ENCODE data around the gene SATB2. TPM values are rescaled to one million over a fixed set of nuclear protein-coding genes. Genes with fewer than 3 reads are reported as not detected.

The SATB2 gene
- polyA plus RNA-seq, 1 donor from 2014 or later = 0.21 TPM

DNA sequence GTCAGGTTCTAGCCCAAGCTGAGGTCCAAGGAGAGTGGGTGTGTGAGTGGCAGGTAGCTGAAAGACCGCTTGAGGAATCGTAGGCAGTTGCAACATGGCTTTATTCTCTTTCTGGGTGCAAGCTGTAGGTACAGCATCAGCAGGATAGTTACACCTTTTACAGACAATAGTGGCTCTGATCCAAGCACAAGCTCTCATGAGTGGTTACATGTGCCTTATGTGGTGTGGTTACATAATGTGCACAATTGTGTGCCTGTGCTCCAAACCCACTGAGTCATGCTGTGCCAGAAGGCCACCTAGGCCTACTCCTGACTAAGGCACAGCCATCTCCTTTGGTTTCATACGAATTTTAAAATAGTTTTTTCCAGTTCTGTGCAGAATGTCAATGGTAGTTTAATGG, 227.6 kb downstream of the SATB2 start:
- H3K27me3 ChIP-seq (ENCODE audit: insufficient read depth, low read depth, low read length) = no peaks in the 10 kb centered on the region
- H2AFZ ChIP-seq (ENCODE audit: low read depth, low read length) = no peak overlapping the region
- no peak overlapping the region for H3K4me2 ChIP-seq (ENCODE audit: low read length)
- H3K4me3 ChIP-seq (ENCODE audit: low read length) = no peak overlapping the region
- H3K9me2 ChIP-seq (ENCODE audit: insufficient read depth, low read length) = no peaks in the 10 kb centered on the region
- no peaks in the 10 kb centered on the region for H3K79me2 ChIP-seq (replicated peaks; ENCODE audit: insufficient read depth, low read length)
- H3K27ac ChIP-seq (ENCODE audit: low read length) = no peak overlapping the region
- TF ChIP-seq POLR2AphosphoS5 (IDR thresholded peaks at IDR 0.05) = no peak
- no peak for TF ChIP-seq EP300 (conservative IDR thresholded peaks at IDR 0.05; ENCODE audit: poor library complexity, severe bottlenecking)
- no peak for TF ChIP-seq EZH2 (IDR thresholded peaks at IDR 0.05; ENCODE audit: borderline replicate concordance, insufficient read depth, low read length, poor library complexity, severe bottlenecking)
- TF ChIP-seq MXI1 (conservative IDR thresholded peaks at IDR 0.05; ENCODE audit: poor library complexity, severe bottlenecking) = no peak
- TF ChIP-seq SMC3 (conservative IDR thresholded peaks at IDR 0.05; ENCODE audit: poor library complexity) = no peak
- TF ChIP-seq, protein P1, sequence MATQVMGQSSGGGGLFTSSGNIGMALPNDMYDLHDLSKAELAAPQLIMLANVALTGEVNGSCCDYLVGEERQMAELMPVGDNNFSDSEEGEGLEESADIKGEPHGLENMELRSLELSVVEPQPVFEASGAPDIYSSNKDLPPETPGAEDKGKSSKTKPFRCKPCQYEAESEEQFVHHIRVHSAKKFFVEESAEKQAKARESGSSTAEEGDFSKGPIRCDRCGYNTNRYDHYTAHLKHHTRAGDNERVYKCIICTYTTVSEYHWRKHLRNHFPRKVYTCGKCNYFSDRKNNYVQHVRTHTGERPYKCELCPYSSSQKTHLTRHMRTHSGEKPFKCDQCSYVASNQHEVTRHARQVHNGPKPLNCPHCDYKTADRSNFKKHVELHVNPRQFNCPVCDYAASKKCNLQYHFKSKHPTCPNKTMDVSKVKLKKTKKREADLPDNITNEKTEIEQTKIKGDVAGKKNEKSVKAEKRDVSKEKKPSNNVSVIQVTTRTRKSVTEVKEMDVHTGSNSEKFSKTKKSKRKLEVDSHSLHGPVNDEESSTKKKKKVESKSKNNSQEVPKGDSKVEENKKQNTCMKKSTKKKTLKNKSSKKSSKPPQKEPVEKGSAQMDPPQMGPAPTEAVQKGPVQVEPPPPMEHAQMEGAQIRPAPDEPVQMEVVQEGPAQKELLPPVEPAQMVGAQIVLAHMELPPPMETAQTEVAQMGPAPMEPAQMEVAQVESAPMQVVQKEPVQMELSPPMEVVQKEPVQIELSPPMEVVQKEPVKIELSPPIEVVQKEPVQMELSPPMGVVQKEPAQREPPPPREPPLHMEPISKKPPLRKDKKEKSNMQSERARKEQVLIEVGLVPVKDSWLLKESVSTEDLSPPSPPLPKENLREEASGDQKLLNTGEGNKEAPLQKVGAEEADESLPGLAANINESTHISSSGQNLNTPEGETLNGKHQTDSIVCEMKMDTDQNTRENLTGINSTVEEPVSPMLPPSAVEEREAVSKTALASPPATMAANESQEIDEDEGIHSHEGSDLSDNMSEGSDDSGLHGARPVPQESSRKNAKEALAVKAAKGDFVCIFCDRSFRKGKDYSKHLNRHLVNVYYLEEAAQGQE (IDR thresholded peaks at IDR 0.05; ENCODE audit: borderline replicate concordance) = no peak
- TF ChIP-seq, protein P2, sequence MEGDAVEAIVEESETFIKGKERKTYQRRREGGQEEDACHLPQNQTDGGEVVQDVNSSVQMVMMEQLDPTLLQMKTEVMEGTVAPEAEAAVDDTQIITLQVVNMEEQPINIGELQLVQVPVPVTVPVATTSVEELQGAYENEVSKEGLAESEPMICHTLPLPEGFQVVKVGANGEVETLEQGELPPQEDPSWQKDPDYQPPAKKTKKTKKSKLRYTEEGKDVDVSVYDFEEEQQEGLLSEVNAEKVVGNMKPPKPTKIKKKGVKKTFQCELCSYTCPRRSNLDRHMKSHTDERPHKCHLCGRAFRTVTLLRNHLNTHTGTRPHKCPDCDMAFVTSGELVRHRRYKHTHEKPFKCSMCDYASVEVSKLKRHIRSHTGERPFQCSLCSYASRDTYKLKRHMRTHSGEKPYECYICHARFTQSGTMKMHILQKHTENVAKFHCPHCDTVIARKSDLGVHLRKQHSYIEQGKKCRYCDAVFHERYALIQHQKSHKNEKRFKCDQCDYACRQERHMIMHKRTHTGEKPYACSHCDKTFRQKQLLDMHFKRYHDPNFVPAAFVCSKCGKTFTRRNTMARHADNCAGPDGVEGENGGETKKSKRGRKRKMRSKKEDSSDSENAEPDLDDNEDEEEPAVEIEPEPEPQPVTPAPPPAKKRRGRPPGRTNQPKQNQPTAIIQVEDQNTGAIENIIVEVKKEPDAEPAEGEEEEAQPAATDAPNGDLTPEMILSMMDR (IDR thresholded peaks at IDR 0.05; ENCODE audit: poor library complexity, severe bottlenecking) = no peak
- no peak for TF ChIP-seq TAF1 (IDR thresholded peaks at IDR 0.05; ENCODE audit: low read depth)
- no peak for TF ChIP-seq RAD21 (conservative IDR thresholded peaks at IDR 0.05)
- H3K36me3 ChIP-seq (ENCODE audit: insufficient read depth, low read length) = no peaks in the 10 kb centered on the region
- H3F3A ChIP-seq (ENCODE audit: insufficient read depth, low read length, poor library complexity, severe bottlenecking) = no peaks in the 10 kb centered on the region
- no peaks in the 10 kb centered on the region for H4K20me1 ChIP-seq (ENCODE audit: insufficient read depth)
- no peaks in the 10 kb centered on the region for H3K9me3 ChIP-seq (ENCODE audit: low read length)
- H3K9ac ChIP-seq (ENCODE audit: low read length) = no peak overlapping the region

DNA sequence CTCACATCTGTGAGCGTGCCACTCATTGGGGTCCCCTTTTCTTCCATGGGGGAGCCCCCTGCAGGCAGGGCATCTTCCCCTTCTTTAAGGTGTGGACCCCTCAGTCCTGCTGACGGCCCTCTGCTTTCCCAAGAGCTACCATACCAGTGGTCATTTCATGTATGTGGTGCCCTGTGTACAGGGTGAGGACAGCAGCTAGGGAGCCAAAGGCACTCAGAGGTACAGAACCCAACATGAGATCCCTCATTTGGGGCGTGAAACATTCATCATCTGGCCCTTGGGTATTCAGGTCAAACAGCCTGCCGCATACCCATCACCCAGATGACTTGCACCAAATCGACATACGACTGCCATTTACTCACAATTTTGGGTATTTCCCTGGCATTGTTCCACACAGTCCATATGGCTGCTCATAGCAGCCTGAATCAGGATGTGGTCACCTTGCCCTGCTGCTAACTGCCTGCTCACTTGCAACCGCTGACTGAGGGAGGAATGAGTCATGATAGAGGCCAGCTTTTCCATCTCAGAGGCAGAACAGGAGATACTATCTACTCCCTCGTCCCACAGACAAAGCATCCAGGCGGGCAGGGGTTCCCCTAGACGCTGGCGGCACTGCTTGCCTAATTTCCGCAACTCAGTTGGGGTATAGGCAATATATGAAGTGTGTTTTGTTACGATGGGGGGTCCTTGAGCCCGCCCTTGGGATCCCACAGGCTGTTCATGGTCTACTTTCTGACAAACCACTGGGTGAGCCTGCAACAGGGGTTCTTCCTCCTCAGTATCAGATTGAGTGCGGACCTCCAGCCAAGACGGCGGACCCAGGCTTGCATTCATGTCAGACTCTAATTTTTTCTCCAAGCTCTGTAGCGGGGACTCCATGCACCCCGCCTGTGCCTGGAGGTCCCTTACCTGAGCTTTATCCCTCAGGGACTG, 228.6 kb downstream of the SATB2 start:
- no peak overlapping the region for H3K9ac ChIP-seq (ENCODE audit: low read length)
- H3K9me2 ChIP-seq (ENCODE audit: insufficient read depth, low read length) = no peaks in the 10 kb centered on the region
- H3K27me3 ChIP-seq (ENCODE audit: insufficient read depth, low read depth, low read length) = no peaks in the 10 kb centered on the region
- no peak overlapping the region for H2AFZ ChIP-seq (ENCODE audit: low read depth, low read length)
- TF ChIP-seq, protein P2 (IDR thresholded peaks at IDR 0.05; ENCODE audit: poor library complexity, severe bottlenecking) = no peak
- TF ChIP-seq EP300 (conservative IDR thresholded peaks at IDR 0.05; ENCODE audit: poor library complexity, severe bottlenecking) = no peak
- no peak for TF ChIP-seq POLR2AphosphoS5 (IDR thresholded peaks at IDR 0.05)
- no peak for TF ChIP-seq EZH2 (IDR thresholded peaks at IDR 0.05; ENCODE audit: borderline replicate concordance, insufficient read depth, low read length, poor library complexity, severe bottlenecking)
- TF ChIP-seq TAF1 (IDR thresholded peaks at IDR 0.05; ENCODE audit: low read depth) = no peak
- TF ChIP-seq, protein P1 (IDR thresholded peaks at IDR 0.05; ENCODE audit: borderline replicate concordance) = no peak
- no peaks in the 10 kb centered on the region for H3K79me2 ChIP-seq (replicated peaks; ENCODE audit: insufficient read depth, low read length)
- no peaks in the 10 kb centered on the region for H3F3A ChIP-seq (ENCODE audit: insufficient read depth, low read length, poor library complexity, severe bottlenecking)
- no peaks in the 10 kb centered on the region for H4K20me1 ChIP-seq (ENCODE audit: insufficient read depth)
- no peak overlapping the region for H3K4me2 ChIP-seq (ENCODE audit: low read length)
- H3K4me3 ChIP-seq (ENCODE audit: low read length) = no peak overlapping the region
- no peak overlapping the region for H3K27ac ChIP-seq (ENCODE audit: low read length)
- no peaks in the 10 kb centered on the region for H3K36me3 ChIP-seq (ENCODE audit: insufficient read depth, low read length)
- H3K9me3 ChIP-seq (ENCODE audit: low read length) = no peaks in the 10 kb centered on the region
